H1 (cell line): ENCODE results near the gene NEDD1. TPM values are rescaled to one million over a fixed set of nuclear protein-coding genes. Genes with fewer than 3 reads are reported as not detected.

Source experiments
- CTCF ChIA-PET: fragments of 300-600 bp; sonication (Branson Sonifier 250); formaldehyde crosslinking; loops from one replicate; lab custom pipeline; 2021; ENCODE audit not compliant: partially characterized antibody; lab: Charles Lee
- POLR2A ChIA-PET: fragments of 300-600 bp; sonication (Branson Sonifier 250); formaldehyde crosslinking; loops from one replicate; lab custom pipeline; 2021; ENCODE audit warnings: inconsistent platforms; ENCODE audit not compliant: partially characterized antibody; lab: Charles Lee
- DNase-seq, 2 experiments: peaks; one replicate each; pipeline versions ENCODE4 v3.0.0 to v3.0.0-alpha.2; 2010 to 2022; ENCODE audit warnings: low spot score in 2 of 2, low read depth in 1 of 2, mixed read lengths in 1 of 2
- FAIRE-seq: peaks from 2 replicates; lab custom pipeline; 2011; peaks lifted over from hg19 to GRCh38; lab: Jason Lieb, UNC
- H2AFZ ChIP-seq: 2 replicates; pipeline ENCODE4 v1.8.1; 2012; ENCODE audit warnings: low read length, inconsistent platforms
- H2AK5ac ChIP-seq: 2 replicates; pipeline ENCODE4 v1.6.1; 2013; ENCODE audit warnings: low read depth, low read length
- H2BK120ac ChIP-seq: replicated peaks from 2 replicates; pipeline ENCODE3; 2013; ENCODE audit warnings: low read depth, low read length, inconsistent platforms
- H2BK12ac ChIP-seq: 2 replicates; pipeline ENCODE4 v1.6.1; 2013; ENCODE audit warnings: low read depth, low read length
- H2BK15ac ChIP-seq: 2 replicates; pipeline ENCODE4 v1.6.1; 2013; ENCODE audit warnings: low read length
- H2BK20ac ChIP-seq: 2 replicates; pipeline ENCODE4 v1.6.1; 2013; ENCODE audit warnings: low read length
- H2BK5ac ChIP-seq: 2 replicates; pipeline ENCODE4 v1.6.1; 2013; ENCODE audit warnings: low read depth, low read length
- H3K14ac ChIP-seq: 2 replicates; pipeline ENCODE4 v1.6.1; 2013; ENCODE audit warnings: inconsistent platforms; ENCODE audit not compliant: insufficient read length
- H3K18ac ChIP-seq: 2 replicates; pipeline ENCODE4 v1.6.1; 2013; ENCODE audit warnings: low read length; ENCODE audit errors: extremely low read depth
- H3K23ac ChIP-seq: 2 replicates; pipeline ENCODE4 v1.6.1; 2013; ENCODE audit warnings: inconsistent platforms; ENCODE audit not compliant: insufficient read length
- H3K23me2 ChIP-seq: 2 replicates; pipeline ENCODE4 v1.6.1; 2013; ENCODE audit warnings: low read depth, low read length
- H3K27ac ChIP-seq: 2 replicates; pipeline ENCODE4 v1.6.1; 2011; ENCODE audit warnings: low read depth, low read length, inconsistent platforms
- H3K27me3 ChIP-seq, 4 experiments: replicated peaks in 1 of 4; 1 replicate in 1 of 4; 2 replicates in 3 of 4; pipeline versions ENCODE4 v1.6.1 to v1.8.1; 2011 to 2013; ENCODE audit warnings: low read length in 3 of 4, mild to moderate bottlenecking in 3 of 4, inconsistent platforms in 2 of 4, mixed read lengths in 2 of 4, moderate library complexity in 1 of 4; ENCODE audit not compliant: control insufficient read depth in 3 of 4, insufficient read depth in 3 of 4; ENCODE audit errors: extremely low read depth in 1 of 4
- H3K36me3 ChIP-seq, 4 experiments: 2 replicates each; pipeline versions ENCODE4 v1.6.1 to v1.8.1; 2011 to 2013; ENCODE audit warnings: mild to moderate bottlenecking in 4 of 4, low read length in 3 of 4, moderate library complexity in 2 of 4, control low read depth in 1 of 4, inconsistent platforms in 1 of 4; ENCODE audit not compliant: insufficient read depth in 4 of 4, control insufficient read depth in 2 of 4
- H3K4ac ChIP-seq: replicated peaks from 2 replicates; pipeline ENCODE3; 2013; ENCODE audit warnings: low read length, low read depth, mixed read lengths, inconsistent platforms; ENCODE audit not compliant: insufficient read length
- H3K4me1 ChIP-seq, 4 experiments: replicated peaks in 1 of 4; 1 replicate in 1 of 4; 2 replicates in 3 of 4; pipeline versions ENCODE4 v1.6.1 to v1.8.1; 2011 to 2013; ENCODE audit warnings: low read length in 3 of 4, inconsistent platforms in 2 of 4, mixed read lengths in 1 of 4; ENCODE audit not compliant: insufficient read depth in 4 of 4, control insufficient read depth in 3 of 4
- H3K4me2 ChIP-seq, 2 experiments: 2 replicates each; pipeline versions ENCODE4 v1.6.1 to v1.8.1; 2011 to 2013; ENCODE audit warnings: low read depth in 2 of 2, low read length in 2 of 2, control low read depth in 1 of 2, inconsistent platforms in 1 of 2, mild to moderate bottlenecking in 1 of 2; ENCODE audit not compliant: insufficient read depth in 1 of 2
- H3K4me3 ChIP-seq, 4 experiments: fragments of 200-600, 300-600 bp in 1 of 4; sonication (generic), shearing (Covaris generic), sonication (Bioruptor Twin) in 1 of 4; 2 replicates each; pipeline versions ENCODE4 v1.5.1 to v1.8.1; 2011 to 2016; ENCODE audit warnings: low read length in 4 of 4, low read depth in 3 of 4, control low read depth in 2 of 4, inconsistent platforms in 2 of 4, mild to moderate bottlenecking in 2 of 4, mixed read lengths in 1 of 4, moderate library complexity in 1 of 4; ENCODE audit not compliant: insufficient read depth in 2 of 4; ENCODE audit errors: extremely low read depth in 1 of 4
- H3K56ac ChIP-seq: replicated peaks from 2 replicates; pipeline ENCODE3; 2013; ENCODE audit warnings: low read depth, mild to moderate bottlenecking, mixed read lengths, low read length, inconsistent platforms; ENCODE audit not compliant: insufficient read length
- H3K79me1 ChIP-seq: 2 replicates; pipeline ENCODE4 v1.6.1; 2013; ENCODE audit warnings: low read depth, low read length, control low read depth
- H3K79me2 ChIP-seq, 2 experiments: 2 replicates each; pipeline versions ENCODE4 v1.6.1 to v1.8.1; 2012 to 2013; ENCODE audit warnings: low read length in 2 of 2, mild to moderate bottlenecking in 2 of 2, inconsistent platforms in 1 of 2; ENCODE audit not compliant: insufficient read depth in 2 of 2, control insufficient read depth in 1 of 2
- H3K9ac ChIP-seq, 4 experiments: replicated peaks in 1 of 4; 1 replicate in 1 of 4; 2 replicates in 3 of 4; pipeline versions ENCODE4 v1.6.1 to v1.8.1; 2011 to 2013; ENCODE audit warnings: low read depth in 3 of 4, low read length in 3 of 4, control low read depth in 2 of 4, mild to moderate bottlenecking in 2 of 4, moderate library complexity in 2 of 4, inconsistent platforms in 1 of 4; ENCODE audit errors: extremely low read depth in 1 of 4
- H3K9me3 ChIP-seq, 2 experiments: 2 replicates each; pipeline versions ENCODE4 v1.6.1 to v1.8.1; 2012 to 2013; ENCODE audit warnings: mild to moderate bottlenecking in 2 of 2, moderate library complexity in 2 of 2, control low read depth in 1 of 2, inconsistent platforms in 1 of 2, low read depth in 1 of 2, low read length in 1 of 2, mixed read lengths in 1 of 2; ENCODE audit not compliant: insufficient read depth in 2 of 2
- H4K20me1 ChIP-seq, 2 experiments: replicated peaks in 1 of 2; 2 replicates each; pipeline versions ENCODE3 to v1.8.1; 2011 to 2013; ENCODE audit warnings: inconsistent platforms in 2 of 2, low read length in 2 of 2, mild to moderate bottlenecking in 1 of 2; ENCODE audit not compliant: insufficient read depth in 2 of 2, control insufficient read depth in 1 of 2
- H4K5ac ChIP-seq: 2 replicates; pipeline ENCODE4 v1.6.1; 2013; ENCODE audit warnings: low read length, low read depth, mixed read lengths, inconsistent platforms; ENCODE audit not compliant: insufficient read length
- H4K8ac ChIP-seq: 2 replicates; pipeline ENCODE4 v1.8.0; 2013; ENCODE audit warnings: mild to moderate bottlenecking, moderate library complexity, low read length, inconsistent platforms; ENCODE audit not compliant: insufficient read depth; ENCODE audit errors: extremely low read depth
- H4K91ac ChIP-seq: replicated peaks from 2 replicates; pipeline ENCODE3; 2013; ENCODE audit warnings: low read length, mixed read lengths, inconsistent platforms; ENCODE audit not compliant: insufficient read length
- BACH1 ChIP-seq: IDR thresholded peaks from 2 replicates; pipeline ENCODE4 v1.6.1; 2012; ENCODE audit warnings: low read length, improper control_type of control experiment
- CHD1 ChIP-seq: IDR thresholded peaks from 2 replicates; pipeline ENCODE4 v1.6.1; 2012; ENCODE audit warnings: low read depth, low read length, improper control_type of control experiment
- CHD2 ChIP-seq: IDR thresholded peaks from 2 replicates; pipeline ENCODE4 v1.6.1; 2012; ENCODE audit warnings: low read length, improper control_type of control experiment
- EP300 ChIP-seq, 2 experiments: IDR thresholded peaks; 1 replicate in 1 of 2; 2 replicates in 1 of 2; pipeline ENCODE4 v1.6.1; 2011 to 2012; ENCODE audit warnings: low read depth in 2 of 2, low read length in 2 of 2, mild to moderate bottlenecking in 2 of 2, borderline replicate concordance in 1 of 2, inconsistent platforms in 1 of 2, moderate library complexity in 1 of 2
- EZH2 ChIP-seq: fragments of 200-600 bp; sonication (generic); IDR thresholded peaks from 2 replicates; pipeline ENCODE4 v1.7.1; 2012; ENCODE audit warnings: low read depth, mild to moderate bottlenecking, moderate library complexity, low read length, inconsistent platforms; ENCODE audit not compliant: severe bottlenecking
- GTF2F1 ChIP-seq: IDR thresholded peaks from 2 replicates; pipeline ENCODE4 v1.6.1; 2012; ENCODE audit warnings: low read depth, low read length, improper control_type of control experiment, borderline replicate concordance
- JUN ChIP-seq: IDR thresholded peaks from 2 replicates; pipeline ENCODE4 v1.6.1; 2011; ENCODE audit warnings: low read depth, mild to moderate bottlenecking, improper control_type of control experiment, low read length
- JUND ChIP-seq: IDR thresholded peaks from 2 replicates; pipeline ENCODE4 v1.6.1; 2011; ENCODE audit warnings: mild to moderate bottlenecking, improper control_type of control experiment, low read length
- KDM4A ChIP-seq: IDR thresholded peaks from one replicate; pipeline ENCODE4 v1.7.1; 2012; ENCODE audit warnings: low read depth, mild to moderate bottlenecking, moderate library complexity, low read length, inconsistent platforms; ENCODE audit not compliant: severe bottlenecking
- POLR2AphosphoS5 ChIP-seq: IDR thresholded peaks from 2 replicates; pipeline ENCODE4 v1.6.1; 2011; ENCODE audit warnings: low read depth, low read length
- SIN3A ChIP-seq, 2 experiments: IDR thresholded peaks in 1 of 2; conservative IDR thresholded peaks in 1 of 2; 2 replicates each; pipeline ENCODE4 v1.6.1; 2011 to 2012; ENCODE audit warnings: low read length in 2 of 2, improper control_type of control experiment in 1 of 2, low read depth in 1 of 2, mild to moderate bottlenecking in 1 of 2
- SIX5 ChIP-seq: IDR thresholded peaks from 2 replicates; pipeline ENCODE4 v1.6.1; 2011; ENCODE audit warnings: mild to moderate bottlenecking, low read depth, low read length
- SP1 ChIP-seq: IDR thresholded peaks from 2 replicates; pipeline ENCODE4 v1.6.1; 2011; ENCODE audit warnings: low read depth, low read length
- SP4 ChIP-seq: IDR thresholded peaks from 2 replicates; pipeline ENCODE4 v1.6.1; 2012; ENCODE audit warnings: low read length, inconsistent platforms
- SRF ChIP-seq: IDR thresholded peaks from 2 replicates; pipeline ENCODE4 v1.6.1; 2011; ENCODE audit warnings: mild to moderate bottlenecking, low read depth, low read length, moderate library complexity
- TAF1 ChIP-seq: IDR thresholded peaks from 2 replicates; pipeline ENCODE4 v1.6.1; 2011; ENCODE audit warnings: mild to moderate bottlenecking, low read depth, low read length
- TCF12 ChIP-seq: IDR thresholded peaks from 2 replicates; pipeline ENCODE4 v1.6.1; 2011; ENCODE audit warnings: low read depth, mild to moderate bottlenecking, low read length
- WGBS, 2 experiments: shearing (Covaris generic) in 1 of 2; methylation state at CpG; one replicate each; pipeline versions ENCODE4 v1.1.6 to v1.1.7; 2013 to 2015; ENCODE audit warnings: low lambda C conversion rate in 2 of 2, mixed read lengths in 2 of 2, inconsistent platforms in 1 of 2, low coverage in 1 of 2, missing lambda C conversion rate in 1 of 2; ENCODE audit not compliant: insufficient replicate concordance in 2 of 2, insufficient coverage in 1 of 2, insufficient read length in 1 of 2; ENCODE audit errors: extremely low coverage in 1 of 2, missing lambda C conversion rate in 1 of 2; 5-methylcytosine and 5-hydroxymethylcytosine counted together
- polyA plus RNA-seq, 7 experiments: library from polyadenylated mRNA; depleted of rRNA in 3 of 7; stranded (reverse) in 5 of 7; unstranded in 2 of 7; fragments of >200 nt in 5 of 7; fragments of 200-250 nt in 2 of 7; gene quantifications; 1 replicate in 5 of 7; 2 replicates in 1 of 7; 4 replicates in 1 of 7; pipeline versions ENCODE4 v1.2.1 to v1.2.3, GENCODE V29; 2011 to 2013; ENCODE audit warnings: missing spikeins in 2 of 7, mixed read lengths in 2 of 7
- total RNA-seq: library from RNA; stranded (reverse); fragmentation: NEBNext Ultra II Directional; extraction: Animal tissue kit (Norgen Biotek cat#: 25700); gene quantifications from 2 replicates; pipeline ENCODE4 v1.2.1, GENCODE V29; 2021

The NEDD1 gene
- total and polyA plus RNA-seq, 2 of the 8 experiments (the other 6 are each of a cell fraction or from before 2014, with no cell fraction given): 9.0 to 26.6 TPM

DNA sequence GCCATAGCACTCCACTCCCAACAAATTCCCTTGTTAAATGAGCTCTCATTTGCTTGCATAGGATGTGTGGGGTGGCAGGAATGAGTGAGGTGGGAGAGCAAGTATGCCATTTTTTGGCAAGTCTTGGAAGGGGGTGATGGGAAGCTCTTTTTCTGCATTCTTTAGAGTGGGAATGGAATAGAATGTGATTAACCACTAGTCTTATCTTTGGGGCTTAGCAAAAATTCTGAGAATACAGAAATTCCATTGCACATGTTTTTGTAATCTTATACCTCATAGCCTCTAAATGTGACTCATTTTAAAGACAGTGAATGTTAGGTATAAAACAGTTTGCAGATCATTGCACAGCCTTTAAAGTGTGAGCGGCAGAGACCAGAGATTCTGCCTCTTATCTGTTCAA, 28.4 kb upstream of the NEDD1 start:
- Histone ChIP-seq H3K36me3 (no peaks in the 10 kb centered on the region), H3K79me1 (no peaks in the 10 kb centered on the region), H2BK12ac (no peak overlapping the region), H3K23me2 (no peaks in the 10 kb centered on the region), H3K4me3 (no peak overlapping the region), H3K9ac (no peak overlapping the region), H4K91ac (no peak overlapping the region), H4K20me1 (no peaks in the 10 kb centered on the region), H2BK15ac (no peak overlapping the region), H3K79me2 (no peaks in the 10 kb centered on the region), H3K23ac (no peak overlapping the region), H2AFZ (no peak overlapping the region), H3K4ac (no peak overlapping the region), H3K4me2 (no peak overlapping the region), H3K14ac (no peak overlapping the region), H3K56ac (no peak overlapping the region), H3K27ac (no peak overlapping the region), H4K8ac (no peak overlapping the region), H2BK5ac (no peak overlapping the region), H3K18ac (no peak overlapping the region), H3K9me3 (no peaks in the 10 kb centered on the region), H2BK20ac (no peak overlapping the region), H3K4me1 (no peaks in the 10 kb centered on the region), H4K5ac (no peak overlapping the region), H2BK120ac (no peak overlapping the region), H3K27me3 (no peaks in the 10 kb centered on the region), H2AK5ac (no peak overlapping the region)
- ChIA-PET CTCF (no interaction called here), POLR2A (no interaction called here)
- DNase-seq: no peak
- WGBS, 2 experiments: 82% methylated on average over 1 of the region's 1 CpG; no CpG with 5 or more reads in 1 of the 2 experiments
- no peak for FAIRE-seq
- no peak for TF ChIP-seq SP4
- TF ChIP-seq GTF2F1: no peak
- TF ChIP-seq CHD1: no peak
- no peak for TF ChIP-seq SRF
- TF ChIP-seq CHD2: no peak
- TF ChIP-seq EZH2: no peak
- TF ChIP-seq TCF12: no peak
- TF ChIP-seq KDM4A: no peak
- no peak for TF ChIP-seq EP300 (IDR thresholded peaks at IDR 0.05; ENCODE audit: borderline replicate concordance in 1 of 2, low read depth in 2 of 2, low read length in 2 of 2)
- no peak for TF ChIP-seq POLR2AphosphoS5
- TF ChIP-seq SIN3A (conservative IDR thresholded peaks at IDR 0.05 in 1 of 2, IDR thresholded peaks at IDR 0.05 in 1 of 2; ENCODE audit: low read depth in 1 of 2, low read length in 2 of 2): no peak
- TF ChIP-seq BACH1: no peak
- TF ChIP-seq JUN: no peak
- TF ChIP-seq TAF1: no peak
- TF ChIP-seq SIX5: no peak
- no peak for TF ChIP-seq JUND
- no peak for TF ChIP-seq SP1
